ENCODE results near the gene TRPV4.
A peak's percentile ranks its signal among the peaks of the same experiment; 100 is the strongest.
"Not testable (repeated sequence)": the region's sequence is repeated elsewhere in the genome, so short reads cannot be mapped to it uniquely, and the experiment has no call there.

Gene TRPV4

DNA sequence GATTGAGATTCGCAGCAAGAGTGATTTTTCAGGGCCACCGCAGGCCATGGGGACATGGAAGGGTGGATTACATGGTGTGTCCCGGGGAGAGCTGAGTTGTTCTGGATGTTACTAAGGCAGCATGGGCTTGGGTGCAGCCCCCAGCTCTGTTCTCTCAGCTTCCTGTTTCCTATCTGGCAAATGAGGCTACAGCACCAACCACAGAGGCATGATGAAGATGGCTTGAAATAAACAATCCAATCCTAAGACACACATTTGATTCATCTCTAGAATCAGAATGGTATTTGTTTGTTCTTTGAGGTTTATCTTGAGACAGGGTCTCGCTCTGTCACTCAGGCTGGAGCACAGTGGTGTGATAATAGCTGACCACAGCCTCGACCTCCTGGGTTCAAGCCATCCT, 25.6 kb upstream of the TRPV4 start:
- DNase-seq, result no peak

DNA sequence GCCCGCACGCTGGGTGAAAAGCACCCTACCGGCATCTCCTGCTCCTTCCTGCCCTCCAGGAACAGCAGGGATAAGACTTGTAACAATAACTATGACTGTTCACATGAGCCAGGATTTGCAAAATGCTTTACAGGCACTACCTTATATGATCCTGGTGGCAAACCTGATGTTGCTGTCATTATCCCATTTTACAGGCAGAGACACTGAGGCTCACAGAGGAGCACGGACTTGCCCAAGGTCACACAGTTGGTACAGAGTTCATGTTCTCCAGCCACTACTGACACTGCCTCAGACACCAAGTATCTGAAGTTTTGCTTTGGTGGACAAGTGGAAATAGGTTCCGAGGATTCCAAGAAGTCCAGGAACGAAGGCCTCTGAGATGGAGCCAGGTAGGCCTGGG, 24.5 kb upstream of the TRPV4 start:
- no peak for DNase-seq

DNA sequence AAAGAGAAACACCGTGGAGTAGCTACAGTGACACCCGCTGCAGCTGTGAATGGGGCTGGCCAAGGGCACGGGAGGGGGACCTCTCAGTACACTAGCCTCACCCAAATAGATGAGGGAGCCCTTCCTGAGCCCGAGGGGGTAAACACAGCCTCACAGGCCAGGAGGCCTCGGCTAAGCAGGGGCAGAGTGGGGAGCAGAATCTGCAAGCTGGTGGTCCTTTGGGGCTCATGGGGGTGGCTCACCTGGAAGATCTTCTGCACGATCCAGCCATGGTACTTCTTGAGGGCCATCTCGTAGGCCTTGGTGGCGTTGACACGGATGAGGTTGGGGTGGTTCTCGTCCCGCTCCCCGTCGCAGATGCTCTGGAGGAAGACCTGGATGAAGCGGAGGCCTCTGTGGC, 22.2 kb upstream of the TRPV4 start:
- DNase-seq, result no peak

DNA sequence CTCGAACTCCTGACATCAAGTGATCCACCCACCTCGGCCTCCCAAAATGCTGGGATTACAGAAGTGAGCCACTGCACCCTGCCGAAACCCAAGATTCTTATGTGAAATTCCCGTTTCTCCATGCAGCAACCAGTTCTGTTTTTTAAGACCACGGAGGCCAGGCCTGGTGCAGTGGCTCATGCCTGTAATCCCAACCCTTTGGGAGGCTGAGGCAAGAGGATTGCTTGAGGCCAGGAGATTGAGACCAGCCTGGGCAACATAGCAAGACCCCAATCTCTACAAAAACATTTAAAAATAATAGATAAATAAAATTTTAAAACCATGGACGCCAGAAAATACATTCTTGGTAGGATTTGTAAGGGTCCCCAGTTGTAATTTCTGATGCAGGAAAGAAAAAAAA, 17.3 kb upstream of the TRPV4 start:
- DNase-seq, result not testable (repeated sequence)

DNA sequence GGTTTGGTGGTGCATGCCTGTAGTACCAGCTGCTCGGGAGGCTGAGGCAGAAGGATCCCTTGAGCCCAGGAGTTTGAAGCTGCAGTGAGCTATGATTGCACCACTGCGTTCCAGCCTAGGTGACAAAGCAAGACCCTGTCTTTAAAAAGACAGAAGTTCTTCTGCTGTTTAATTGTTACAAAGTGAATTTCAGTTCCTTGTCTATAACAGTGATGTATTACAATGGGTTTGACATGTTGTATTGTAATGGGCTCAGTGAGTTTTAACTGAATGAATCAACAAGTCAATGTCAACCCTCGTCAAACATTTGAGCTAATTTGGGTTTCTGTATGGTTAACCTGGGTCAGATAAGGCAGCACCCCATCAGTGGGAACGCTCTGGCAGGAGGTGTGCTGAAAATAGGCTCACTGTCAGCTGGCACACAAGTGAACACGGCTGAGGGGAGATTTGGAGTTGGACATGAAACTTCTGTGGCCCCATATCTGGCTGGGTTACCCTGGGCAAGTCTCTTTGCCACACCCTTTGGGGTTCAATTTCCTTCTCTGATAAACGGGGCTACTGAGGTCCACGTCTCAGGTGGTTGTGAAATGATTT, 14.0 kb upstream of the TRPV4 start:
- no peak for DNase-seq

GRCh38 chr12:109845824-109846205, 12.6 kb upstream of the TRPV4 start:
- no peak for DNase-seq

DNA sequence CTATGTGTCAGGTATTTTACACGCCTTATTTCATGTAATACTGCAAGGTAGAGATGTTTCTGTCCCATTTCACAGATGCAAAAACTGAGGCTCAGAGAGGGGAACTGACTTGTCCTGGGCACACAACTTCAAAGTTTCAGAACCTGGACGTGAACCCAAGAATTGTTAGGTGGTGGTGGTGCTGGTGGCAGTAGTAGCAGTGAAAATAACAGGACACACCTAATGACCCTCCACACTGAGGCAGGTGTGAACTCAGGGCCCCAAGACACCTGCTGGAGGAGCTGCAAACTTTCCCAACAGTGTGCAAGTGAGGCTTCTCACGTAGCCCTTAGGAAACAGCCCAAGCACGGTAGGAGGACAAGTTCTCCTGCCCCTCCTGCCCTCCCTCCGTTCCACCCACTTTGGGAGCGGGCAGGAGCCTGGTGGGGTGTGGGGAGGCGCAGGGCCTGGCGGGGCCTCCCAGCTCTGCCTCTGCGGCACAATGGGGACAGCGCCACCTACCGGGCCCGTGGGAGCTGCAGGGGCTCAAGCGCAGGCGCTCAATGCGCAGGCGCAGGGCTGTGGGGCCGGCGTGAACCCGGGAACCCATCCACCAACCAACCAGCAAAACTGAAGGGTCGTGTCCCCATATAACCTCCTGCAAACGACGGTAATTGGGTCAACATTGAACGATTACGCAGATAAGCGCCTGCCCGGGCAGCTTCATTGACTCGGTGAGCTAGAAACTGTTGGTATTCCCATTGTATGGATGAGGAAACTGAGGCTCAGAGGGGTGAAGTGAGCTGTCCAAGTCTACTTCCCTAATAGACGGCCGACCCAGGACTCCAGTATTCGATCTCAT, 12.0 kb upstream of the TRPV4 start:
- DNase-seq, result peak; percentile 90

- no peak for DNase-seq
Measured at GRCh38 chr12:109844091-109844490, 10.9 kb upstream of the TRPV4 start.

DNA sequence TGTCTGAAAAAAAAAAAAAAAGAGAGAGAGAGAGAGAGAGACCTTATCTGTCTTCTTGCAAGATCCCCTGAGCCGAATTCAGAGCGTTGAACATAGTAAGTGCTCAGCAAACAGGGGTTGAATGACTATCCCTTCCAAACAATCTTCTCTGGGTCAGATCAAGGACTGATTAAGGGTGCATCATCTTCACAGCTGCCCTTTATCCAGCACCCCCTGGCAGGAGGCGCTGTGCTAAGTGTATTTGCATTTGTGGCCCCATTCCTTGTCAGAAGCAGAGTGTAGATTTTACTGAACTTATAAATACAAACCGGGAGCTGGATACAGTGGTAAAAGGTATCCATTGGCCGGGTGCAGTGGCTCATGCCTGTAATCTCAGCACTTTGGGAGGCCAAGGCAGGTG, 8.8 kb upstream of the TRPV4 start:
- DNase-seq, result no peak

DNA sequence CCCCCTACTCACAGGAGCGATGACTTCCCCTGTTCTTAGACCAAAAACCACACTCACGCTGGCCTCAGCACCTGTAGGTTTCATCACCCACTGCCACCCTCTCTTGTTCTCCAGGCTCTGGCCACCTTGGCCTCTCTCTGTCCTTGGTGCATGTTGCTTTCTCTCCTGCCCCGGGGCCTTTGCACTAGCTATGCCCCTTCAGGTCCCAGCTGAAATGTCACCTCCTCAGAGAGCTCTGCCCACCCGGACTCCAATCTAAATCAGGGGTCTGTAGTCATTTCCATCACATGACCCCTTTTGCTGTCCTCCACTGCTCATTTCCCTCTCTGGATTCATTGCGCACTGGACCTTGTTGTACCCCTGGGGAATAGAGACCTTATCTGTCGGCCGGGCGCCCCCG, 8.2 kb upstream of the TRPV4 start:
- DNase-seq, result no peak

GRCh38 chr12:109840305-109841074, 7.3 kb upstream of the TRPV4 start:
- DNase-seq, result no peak

DNA sequence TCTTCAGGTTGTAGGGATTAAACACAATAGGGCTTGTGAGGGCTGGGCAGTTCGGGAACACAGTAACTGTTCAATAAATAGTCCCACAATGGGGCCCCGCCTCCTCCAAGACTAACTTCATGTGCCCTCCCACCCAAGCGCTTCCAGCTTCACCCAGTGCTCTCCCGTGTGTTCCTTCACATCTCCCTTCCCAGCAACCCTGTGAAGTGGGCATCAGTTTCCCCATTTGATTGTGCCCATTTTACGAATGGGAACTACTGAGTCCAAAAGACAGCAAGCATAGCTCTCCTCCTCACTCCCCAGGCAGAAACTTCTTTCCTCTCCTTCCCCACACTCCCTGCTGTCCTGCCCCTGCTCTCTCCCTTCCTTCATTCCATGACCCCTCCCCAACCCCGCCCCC, 6.2 kb upstream of the TRPV4 start:
- DNase-seq, result no peak

- no peak for DNase-seq
Measured at GRCh38 chr12:109836916-109837315, 3.7 kb upstream of the TRPV4 start.

GRCh38 chr12:109835827-109836226, 2.6 kb upstream of the TRPV4 start:
- no peak for DNase-seq

GRCh38 chr12:109832541-109833306, 474 bp downstream of the TRPV4 start:
- no peak for DNase-seq

- no peak for DNase-seq
Measured at GRCh38 chr12:109831929-109832328, 1.3 kb downstream of the TRPV4 start.

- DNase-seq, result no peak
Measured at GRCh38 chr12:109831365-109831764, 1.8 kb downstream of the TRPV4 start.

DNA sequence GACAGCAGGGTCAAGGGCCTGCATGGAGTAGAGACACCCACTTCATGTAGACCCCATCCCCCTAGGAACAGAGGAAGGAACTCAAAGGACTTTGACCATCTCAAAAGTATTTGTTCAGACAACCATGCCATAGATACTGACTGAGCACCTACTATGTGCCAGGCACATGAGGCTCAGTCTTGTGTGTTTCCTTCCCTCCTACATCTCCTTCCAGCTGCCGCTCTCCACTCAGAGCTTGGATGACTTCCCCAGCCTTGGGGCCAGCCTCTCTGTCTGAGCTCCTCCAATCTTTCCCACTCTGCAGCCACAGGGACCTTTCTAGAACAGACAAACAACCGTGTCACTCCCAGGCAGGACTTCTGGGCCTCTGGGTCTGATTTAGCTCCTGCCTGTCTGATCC, 2.5 kb downstream of the TRPV4 start:
- no peak for DNase-seq

- no peak for DNase-seq
Measured at GRCh38 chr12:109830267-109830666, 2.9 kb downstream of the TRPV4 start.

DNA sequence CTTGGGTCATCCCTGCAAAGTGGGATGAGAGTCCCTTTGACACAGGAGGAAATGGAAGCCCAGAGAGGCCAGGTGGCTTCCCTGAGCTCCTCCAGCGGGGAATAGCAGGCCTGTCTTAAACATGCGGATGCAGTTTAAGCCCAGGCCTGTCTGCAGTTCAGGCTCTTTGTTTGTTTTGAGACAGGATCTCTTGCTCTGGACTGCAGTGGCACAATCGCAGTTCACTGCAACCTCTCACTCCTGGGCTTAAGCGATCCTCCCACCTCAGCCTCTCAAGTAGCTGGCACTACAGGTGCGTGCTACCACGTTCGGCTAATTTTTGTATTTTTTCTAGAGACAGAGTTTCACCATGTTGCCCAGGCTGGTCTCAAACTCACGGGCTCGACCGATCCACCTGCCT, 3.5 kb downstream of the TRPV4 start:
- DNase-seq, result no peak

DNA sequence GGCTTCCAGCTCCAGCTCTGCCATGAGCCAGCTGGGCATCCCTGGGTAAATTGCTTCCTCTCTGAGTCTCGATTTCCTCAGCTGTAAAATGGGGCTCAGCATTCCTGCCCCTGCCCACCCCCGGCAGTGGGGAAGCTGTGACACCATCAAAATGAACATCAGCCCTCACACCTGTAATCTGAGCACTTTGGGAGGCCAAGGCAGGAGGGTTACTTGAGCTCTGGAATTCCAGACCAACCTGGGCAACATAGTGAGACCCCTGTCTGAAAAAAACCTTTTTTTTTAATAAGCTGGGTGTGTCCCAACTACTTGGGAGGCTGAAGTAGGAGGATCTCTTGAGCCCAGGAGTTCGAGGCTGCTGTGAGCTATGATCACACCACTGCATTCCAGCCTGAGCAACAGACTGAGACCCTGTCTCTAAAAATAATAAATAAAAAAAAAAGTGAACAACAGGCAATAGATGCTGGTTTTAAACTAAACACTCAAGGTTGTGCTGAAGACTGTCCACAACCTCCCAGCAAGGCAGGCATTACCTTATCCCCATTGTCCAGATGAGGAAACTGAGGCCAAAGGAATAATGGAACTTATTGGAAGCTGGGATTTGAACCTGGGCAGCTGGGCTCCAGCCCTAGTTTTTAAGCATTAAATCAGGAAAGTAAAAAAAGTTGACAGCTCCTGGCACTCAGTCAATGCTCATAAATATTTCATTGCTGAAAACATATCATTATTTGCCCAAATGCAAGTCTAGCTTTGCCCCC, 4.3 kb downstream of the TRPV4 start:
- DNase-seq, result no peak

All from activated gamma-delta T cell treated with Interleukin-2 at 50 U/mL for 16 hours (primary cell).